HepG2 (cell line): ENCODE measurements around the gene LYSMD2. TPM values are rescaled to one million over a fixed set of nuclear protein-coding genes. Genes with fewer than 3 reads are reported as not detected.

Experiments used
- BCLAF1 ChIP-seq: fragments of 450-650 bp; IDR thresholded peaks from 2 replicates; pipeline ENCODE4 v1.6.1; 2017; ENCODE audit warnings: mild to moderate bottlenecking
- E2F1 ChIP-seq: sonication (generic); formaldehyde crosslinking; IDR thresholded peaks from 2 replicates; pipeline ENCODE4 v1.5.0; 2020; ENCODE audit warnings: missing genetic modification reagents
- KLF16 ChIP-seq, 2 experiments: sonication (generic) in 1 of 2; formaldehyde crosslinking in 1 of 2; IDR thresholded peaks; 2 replicates each; pipeline versions ENCODE4 v1.6.1 to v1.8.0; 2016 to 2023; ENCODE audit warnings: missing genetic modification reagents in 2 of 2, missing compliant biosample characterization in 1 of 2
- NCOR1 ChIP-seq: fragments of 200-600 bp; sonication (generic); IDR thresholded peaks from 2 replicates; pipeline ENCODE4 v1.7.0; 2017; ENCODE audit warnings: antibody characterized with exemption, low read length, borderline replicate concordance
- PLSCR1 ChIP-seq: sonication (generic); formaldehyde crosslinking; IDR thresholded peaks from 2 replicates; pipeline ENCODE4 v1.5.0; 2020; ENCODE audit warnings: missing genetic modification reagents, mild to moderate bottlenecking, borderline replicate concordance
- RARG ChIP-seq: sonication (generic); formaldehyde crosslinking; IDR thresholded peaks from 2 replicates; pipeline ENCODE4 v1.4.0; 2020; ENCODE audit warnings: low read depth, mild to moderate bottlenecking, missing genetic modification reagents
- SALL2 ChIP-seq: sonication (generic); formaldehyde crosslinking; IDR thresholded peaks from 2 replicates; pipeline ENCODE4 v1.8.1; 2023; ENCODE audit warnings: mild to moderate bottlenecking, missing genetic modification reagents, inconsistent platforms
- SETDB1 ChIP-seq: sonication (generic); formaldehyde crosslinking; IDR thresholded peaks from 2 replicates; pipeline ENCODE4 v1.5.1; 2020; ENCODE audit warnings: missing genetic modification reagents, mild to moderate bottlenecking, borderline replicate concordance
- SOX6 ChIP-seq, 2 experiments: fragments of 450-650 bp in 1 of 2; sonication (generic) in 1 of 2; formaldehyde crosslinking in 1 of 2; IDR thresholded peaks; 2 replicates each; pipeline versions ENCODE4 v1.4.0 to v1.6.1; 2017 to 2020; ENCODE audit warnings: antibody characterized with exemption in 1 of 2, mild to moderate bottlenecking in 1 of 2, missing genetic modification reagents in 1 of 2
- ZFP36L2 ChIP-seq: sonication (generic); formaldehyde crosslinking; IDR thresholded peaks from 2 replicates; pipeline ENCODE4 v1.4.0; 2020; ENCODE audit warnings: missing genetic modification reagents
- ZNF280D ChIP-seq: sonication (generic); formaldehyde crosslinking; IDR thresholded peaks from 2 replicates; pipeline ENCODE4 v1.5.1; 2020; ENCODE audit warnings: mild to moderate bottlenecking, missing genetic modification reagents
- ZNF30 ChIP-seq: sonication (generic); formaldehyde crosslinking; IDR thresholded peaks from 2 replicates; pipeline ENCODE4 v1.5.0; 2020; ENCODE audit warnings: mild to moderate bottlenecking, missing genetic modification reagents
- ZNF747 ChIP-seq: sonication (generic); formaldehyde crosslinking; IDR thresholded peaks from 2 replicates; pipeline ENCODE4 v1.8.1; 2023; ENCODE audit warnings: missing genetic modification reagents, mild to moderate bottlenecking, borderline replicate concordance
- ZNF780A ChIP-seq: sonication (generic); formaldehyde crosslinking; IDR thresholded peaks from 2 replicates; pipeline ENCODE4 v1.8.0; 2022; ENCODE audit warnings: mild to moderate bottlenecking, missing genetic modification reagents, moderate library complexity
- polyA plus RNA-seq, 8 experiments: library from polyadenylated mRNA; depleted of rRNA in 3 of 8; stranded (reverse) in 7 of 8; unstranded in 1 of 8; fragments of >200 nt; fragmentation: Illumina TruSeq in 4 of 8; extraction: Trizol in 4 of 8; gene quantifications; 2 replicates each; pipeline versions ENCODE4 v1.2.1 to v1.2.3, GENCODE V29; 2011 to 2016; ENCODE audit warnings: low read depth in 4 of 8, missing spikeins in 1 of 8, mixed read lengths in 1 of 8; ENCODE audit not compliant: insufficient read depth in 1 of 8
- total RNA-seq, 5 experiments: library from RNA; depleted of rRNA; stranded (reverse); fragments of >200 nt; fragmentation: Illumina TruSeq; extraction: Trizol; gene quantifications; 2 replicates each; pipeline ENCODE4 v1.2.3, GENCODE V29; 2016; ENCODE audit warnings: low read depth in 1 of 5
- TF ChIP-seq, protein P1 (sequence below): sonication (generic); formaldehyde crosslinking; IDR thresholded peaks from 2 replicates; pipeline ENCODE4 v1.9.0; 2021; ENCODE audit warnings: missing genetic modification reagents, mild to moderate bottlenecking, borderline replicate concordance

Gene LYSMD2
- total and polyA plus RNA-seq, 2 of the 13 experiments (the other 11 are each of a cell fraction or from before 2014, with no cell fraction given), result 0.05 to 0.27 TPM

DNA sequence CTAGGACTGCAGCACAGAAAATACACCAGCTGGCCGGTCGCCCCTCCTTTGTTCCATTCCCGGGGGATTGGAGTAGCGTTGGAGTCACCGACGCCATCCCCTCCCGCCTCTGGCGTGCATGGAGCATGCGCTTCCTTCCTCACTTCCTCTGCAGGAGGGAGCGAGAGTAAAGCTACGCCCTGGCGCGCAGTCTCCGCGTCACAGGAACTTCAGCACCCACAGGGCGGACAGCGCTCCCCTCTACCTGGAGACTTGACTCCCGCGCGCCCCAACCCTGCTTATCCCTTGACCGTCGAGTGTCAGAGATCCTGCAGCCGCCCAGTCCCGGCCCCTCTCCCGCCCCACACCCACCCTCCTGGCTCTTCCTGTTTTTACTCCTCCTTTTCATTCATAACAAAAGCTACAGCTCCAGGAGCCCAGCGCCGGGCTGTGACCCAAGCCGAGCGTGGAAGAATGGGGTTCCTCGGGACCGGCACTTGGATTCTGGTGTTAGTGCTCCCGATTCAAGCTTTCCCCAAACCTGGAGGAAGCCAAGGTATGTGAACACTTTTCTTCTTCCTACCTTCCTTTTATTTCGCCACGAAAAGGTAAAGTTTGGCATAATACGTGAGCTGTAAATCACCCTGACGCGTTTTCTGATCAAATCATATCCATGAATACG is 56.0 kb downstream of the LYSMD2 start, which contains the start of gene SCG3 (continued):
- TF ChIP-seq BCLAF1, result no peak
- 0 out of 2 replicates have a peak, but pooled peaks have one; percentile 77 for TF ChIP-seq ZFP36L2 (CRISPR knock-in tag)
- TF ChIP-seq ZNF747 (CRISPR knock-in tag), result no peak
- no peak for TF ChIP-seq ZNF30 (CRISPR knock-in tag)
- no peak for TF ChIP-seq SALL2 (CRISPR knock-in tag)
- no peak for TF ChIP-seq ZNF780A (CRISPR knock-in tag)
- TF ChIP-seq SOX6 (IDR thresholded peaks at IDR 0.05), result no peak
- no peak for TF ChIP-seq SOX6 (CRISPR knock-in tag; IDR thresholded peaks at IDR 0.05)
- TF ChIP-seq PLSCR1 (CRISPR knock-in tag), result no peak
- TF ChIP-seq ZNF280D, result no peak
- no peak for TF ChIP-seq SETDB1 (CRISPR knock-in tag)
- peak; percentile 31 to 62; a peak in 1 of 4 replicates for TF ChIP-seq KLF16 (CRISPR knock-in tag; IDR thresholded peaks at IDR 0.05)
- TF ChIP-seq E2F1 (CRISPR knock-in tag), result peak; percentile 47; the same call in 1 of the 2 replicates
- TF ChIP-seq RARG, result no peak
- TF ChIP-seq, protein P1, sequence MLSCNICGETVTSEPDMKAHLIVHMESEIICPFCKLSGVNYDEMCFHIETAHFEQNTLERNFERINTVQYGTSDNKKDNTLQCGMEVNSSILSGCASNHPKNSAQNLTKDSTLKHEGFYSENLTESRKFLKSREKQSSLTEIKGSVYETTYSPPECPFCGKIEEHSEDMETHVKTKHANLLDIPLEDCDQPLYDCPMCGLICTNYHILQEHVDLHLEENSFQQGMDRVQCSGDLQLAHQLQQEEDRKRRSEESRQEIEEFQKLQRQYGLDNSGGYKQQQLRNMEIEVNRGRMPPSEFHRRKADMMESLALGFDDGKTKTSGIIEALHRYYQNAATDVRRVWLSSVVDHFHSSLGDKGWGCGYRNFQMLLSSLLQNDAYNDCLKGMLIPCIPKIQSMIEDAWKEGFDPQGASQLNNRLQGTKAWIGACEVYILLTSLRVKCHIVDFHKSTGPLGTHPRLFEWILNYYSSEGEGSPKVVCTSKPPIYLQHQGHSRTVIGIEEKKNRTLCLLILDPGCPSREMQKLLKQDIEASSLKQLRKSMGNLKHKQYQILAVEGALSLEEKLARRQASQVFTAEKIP (CRISPR knock-in tag), result no peak
- TF ChIP-seq NCOR1, result no peak
